ENCODE measurements around the gene ANKRD34B.

Gene ANKRD34B

DNA sequence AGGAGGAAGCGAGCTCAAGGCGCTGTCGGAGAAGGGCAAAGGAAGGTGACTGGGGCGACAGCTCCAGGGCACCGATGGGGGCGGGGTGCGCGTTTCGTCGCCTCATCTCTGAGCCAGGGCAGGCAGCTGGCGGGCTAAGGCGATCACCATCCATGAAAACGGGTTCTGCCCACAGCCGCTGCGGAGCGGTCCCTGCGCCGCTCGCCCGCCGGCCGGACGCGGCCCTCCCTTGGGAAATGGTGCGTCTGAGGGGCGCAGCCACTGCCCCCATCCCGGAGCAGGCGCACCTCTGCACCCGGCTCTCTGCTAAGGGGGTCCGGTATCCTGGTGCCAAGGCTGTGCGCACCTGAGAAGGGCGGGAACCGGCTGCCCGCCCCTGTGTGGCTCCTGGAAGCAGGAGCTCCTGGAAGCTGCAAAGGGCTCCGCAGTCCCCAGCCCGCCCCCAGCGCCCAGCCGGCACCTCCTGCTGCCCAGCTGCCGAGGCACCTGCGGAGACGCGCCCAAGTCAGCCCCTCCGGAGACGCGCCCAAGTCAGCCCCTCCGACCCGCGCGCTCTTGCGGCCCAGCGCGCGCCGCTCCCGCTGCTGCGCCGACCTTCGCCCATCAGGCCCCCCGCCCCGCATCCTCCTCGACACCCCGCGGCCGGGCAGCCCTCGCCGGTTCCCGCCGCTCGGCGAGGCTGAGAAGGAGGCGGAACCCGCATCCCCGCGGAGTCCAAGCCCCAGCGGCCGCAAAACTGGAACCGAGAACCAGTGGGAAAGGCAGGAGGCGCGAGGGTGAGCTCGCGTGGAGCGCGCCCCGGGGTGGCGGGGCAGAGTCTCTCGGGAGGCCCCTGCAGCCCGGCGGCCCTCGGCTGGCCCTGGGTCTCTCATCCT, 757 bp downstream of the ANKRD34B start:
- FAIRE-seq (no peak), DNase-seq (ENCODE audit: low spot score) (no peak)

DNA sequence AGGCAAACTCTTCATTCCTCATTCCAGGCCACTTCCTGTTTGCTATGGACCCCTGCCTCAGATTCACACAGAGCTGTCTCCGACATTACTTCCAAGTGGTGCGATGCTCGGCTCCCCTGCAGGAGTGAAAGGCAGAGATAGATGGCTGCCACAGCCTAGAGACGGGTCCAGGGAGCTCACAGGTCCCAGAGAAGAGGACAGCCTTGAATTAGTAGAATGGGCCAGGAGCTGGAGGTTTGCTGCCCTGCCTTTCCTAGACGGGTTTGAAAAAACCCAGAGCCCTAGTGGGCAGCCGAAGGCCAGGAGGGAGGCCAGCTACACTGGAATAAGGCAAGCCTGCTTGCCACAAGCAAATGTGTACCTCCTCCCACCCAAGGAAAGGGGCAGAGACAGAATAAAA, 1.8 kb downstream of the ANKRD34B start:
- DNase-seq (ENCODE audit: low spot score) (no peak), FAIRE-seq (no peak)

DNA sequence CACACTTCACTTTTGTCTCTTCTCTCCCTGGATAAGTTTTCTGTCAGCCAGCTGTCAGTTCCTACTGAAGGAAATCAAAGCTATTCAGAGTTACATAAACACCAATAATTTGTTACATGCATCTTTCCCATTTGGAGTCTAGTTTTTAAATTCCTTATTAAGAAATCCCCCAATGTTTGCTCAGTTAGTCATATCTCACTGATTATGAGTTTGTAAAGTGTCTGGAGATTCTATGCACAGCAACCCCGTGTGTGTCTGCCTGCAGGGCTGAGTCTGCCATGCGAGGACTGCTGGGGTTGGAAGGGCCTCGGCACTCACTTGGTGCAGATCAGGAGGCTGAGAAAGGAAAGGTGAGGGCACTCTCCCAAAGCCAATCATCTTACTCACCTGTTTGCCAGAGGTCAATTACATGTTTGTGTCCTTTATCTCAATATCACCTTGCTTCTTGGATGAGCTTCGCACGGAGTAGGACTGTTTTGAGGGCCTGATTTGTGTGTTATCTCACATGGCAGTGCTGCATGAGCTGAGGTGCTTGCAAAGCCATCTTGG, 3.3 kb downstream of the ANKRD34B start:
- DNase-seq (ENCODE audit: low spot score) (no peak), FAIRE-seq (no peak)

DNA sequence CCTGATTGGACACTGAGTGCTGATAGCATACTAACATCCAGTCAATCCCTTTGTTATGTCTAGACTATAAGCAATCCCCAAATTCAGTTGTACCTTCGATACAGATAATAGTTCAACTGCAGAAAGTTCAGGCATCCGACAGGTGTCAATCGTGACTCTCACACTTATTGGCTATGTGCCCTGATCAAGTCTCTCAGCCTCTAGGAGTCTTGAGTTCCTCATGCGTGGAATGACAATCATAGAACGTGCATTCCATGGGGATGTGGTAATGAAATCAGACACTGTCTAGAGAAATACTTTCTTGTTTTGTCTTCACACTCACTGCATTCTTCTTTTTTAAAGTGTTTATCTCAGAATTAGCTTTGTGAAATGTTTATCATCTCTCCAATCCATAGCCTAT, 4.8 kb downstream of the ANKRD34B start:
- FAIRE-seq (peak; percentile 71), DNase-seq (ENCODE audit: low spot score) (peak; percentile 48)

DNA sequence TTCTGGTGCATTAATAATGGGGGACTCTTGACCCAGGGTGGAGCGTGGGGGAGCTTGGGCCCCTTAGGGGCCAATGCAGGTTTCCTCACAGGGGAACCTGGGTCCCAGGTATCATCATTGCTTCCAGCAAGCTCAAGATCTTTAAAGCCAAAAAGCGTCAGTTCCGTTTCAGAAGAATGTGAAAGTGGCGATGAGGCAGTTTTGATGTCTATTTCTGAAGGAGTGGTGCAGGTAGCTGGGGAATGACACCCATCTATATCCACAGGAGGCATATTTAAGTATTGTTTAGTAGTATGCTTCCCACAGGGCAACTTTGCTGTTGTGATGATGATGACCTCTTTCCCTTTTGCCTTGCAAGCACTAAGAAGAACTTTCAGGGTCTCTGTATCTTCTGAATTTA, 10.8 kb downstream of the ANKRD34B start:
- no peak for FAIRE-seq
- DNase-seq (ENCODE audit: low spot score) = no peak

DNA sequence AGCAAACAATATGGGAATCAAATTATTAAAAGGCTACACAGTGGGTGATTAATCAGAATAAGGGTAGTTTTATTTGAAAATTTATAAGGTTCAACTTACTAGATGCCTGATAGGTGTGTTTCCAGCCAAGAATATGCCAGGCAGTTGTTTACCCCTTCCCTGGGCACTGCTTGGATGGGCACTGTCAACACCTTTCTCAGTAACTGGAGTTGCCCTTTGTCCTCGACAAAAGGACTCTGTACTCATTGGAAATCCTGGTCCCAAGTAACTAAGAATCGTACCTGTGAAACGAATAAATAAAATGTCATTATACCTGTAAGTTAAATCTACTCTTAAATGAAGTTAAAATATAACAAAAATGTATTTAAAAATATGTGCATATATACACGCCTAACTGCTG, 15.0 kb downstream of the ANKRD34B start:
- FAIRE-seq (no peak), DNase-seq (ENCODE audit: low spot score) (no peak)

DNA sequence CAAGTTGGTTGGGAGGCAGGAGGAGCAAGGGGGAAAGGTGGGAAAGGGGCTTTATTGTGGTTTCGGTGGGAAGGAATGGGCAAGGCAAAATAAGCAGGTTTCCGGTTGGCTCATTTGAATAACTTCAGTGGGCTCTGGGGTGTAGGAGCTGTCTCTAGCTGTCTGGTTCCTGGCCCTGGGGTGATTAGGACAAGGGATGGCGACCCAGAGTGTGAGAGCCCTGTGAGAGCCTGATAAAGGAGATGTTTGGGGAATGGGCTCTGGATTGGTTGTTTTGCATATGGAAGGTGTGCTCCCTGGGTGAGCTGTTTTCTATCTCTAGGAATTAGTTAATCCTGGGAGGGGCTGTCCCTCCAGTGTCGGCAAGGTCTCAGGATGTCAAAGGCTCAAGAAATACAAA, 15.4 kb downstream of the ANKRD34B start:
- DNase-seq (ENCODE audit: low spot score) (no peak), FAIRE-seq (no peak)

DNA sequence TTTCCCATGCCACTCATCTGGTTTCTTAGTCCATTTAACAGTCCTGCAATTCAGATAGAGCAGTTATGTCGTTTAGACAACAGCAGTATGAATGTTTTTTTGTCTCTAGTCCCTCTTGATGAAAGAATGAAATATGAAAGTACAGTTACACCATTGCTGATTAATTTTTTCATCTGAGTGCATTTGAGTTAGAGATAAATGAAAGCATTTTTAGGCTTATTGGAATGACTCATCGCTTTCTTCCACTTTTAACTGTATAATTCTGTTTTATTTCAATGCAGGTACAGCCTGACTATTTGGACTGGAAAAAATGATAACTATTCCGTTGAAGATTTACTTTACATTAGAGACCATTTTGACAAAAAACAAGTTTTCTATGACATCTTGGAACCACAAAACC, 28.7 kb downstream of the ANKRD34B start:
- DNase-seq (ENCODE audit: low spot score) (no peak), FAIRE-seq (no peak)

DNA sequence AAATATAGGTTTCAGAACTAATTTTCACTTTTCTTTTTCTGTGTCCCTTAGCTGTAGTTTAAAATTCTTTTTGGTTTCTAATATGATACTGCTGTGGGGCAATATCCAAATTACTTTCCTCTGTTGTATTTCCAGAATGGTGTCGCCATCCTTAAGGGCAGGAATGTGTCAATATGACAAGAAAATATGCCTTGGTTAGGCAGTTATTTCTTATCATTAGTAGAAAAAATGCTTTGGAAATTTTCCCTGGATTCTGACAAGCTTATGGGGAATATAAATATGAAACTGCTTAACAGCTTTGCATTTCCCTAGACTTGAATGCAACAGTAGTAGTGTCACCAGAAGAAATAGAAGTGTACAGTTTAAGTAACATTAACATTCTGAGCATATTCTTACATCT, 29.4 kb downstream of the ANKRD34B start:
- no peak for DNase-seq (ENCODE audit: low spot score)
- FAIRE-seq = no peak

DNA sequence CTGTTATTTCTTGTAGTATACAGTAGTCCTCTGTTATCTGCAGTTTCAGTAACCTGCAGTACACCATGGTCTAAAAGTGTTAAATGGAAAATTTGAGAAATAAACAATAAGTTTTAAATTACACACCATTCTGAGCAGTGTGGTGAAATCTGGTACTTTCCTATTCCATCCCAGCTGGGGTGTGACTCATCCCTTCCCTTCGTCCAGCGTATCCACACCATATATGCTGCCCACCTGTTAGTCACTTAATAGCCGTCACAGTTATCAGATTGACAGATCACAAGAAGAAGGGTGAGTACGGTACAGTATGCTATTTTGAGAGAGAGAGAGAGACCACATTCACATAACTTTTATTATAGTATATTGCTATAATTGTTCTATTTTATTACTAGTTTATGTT, 53.3 kb downstream of the ANKRD34B start:
- DNase-seq (ENCODE audit: low spot score) = peak; percentile 54

DNA sequence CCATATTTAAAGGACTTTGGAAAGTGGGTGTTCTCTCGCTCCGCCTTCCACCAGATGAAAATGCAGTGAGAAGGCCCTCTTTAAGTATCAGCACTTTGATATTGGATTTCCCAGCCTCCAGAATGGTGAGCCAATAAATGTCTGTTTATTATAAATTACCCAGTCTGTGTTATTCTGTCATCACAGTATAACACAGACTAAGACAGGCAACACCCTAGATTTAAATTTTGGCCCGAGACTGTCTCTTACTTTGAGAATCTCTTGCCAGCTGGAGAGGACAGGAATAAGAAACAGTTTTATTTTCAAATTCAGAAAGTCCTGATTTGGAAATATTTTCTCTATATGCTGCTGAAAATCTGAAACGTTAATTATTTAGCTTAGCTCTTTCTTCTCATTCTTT, 60.7 kb downstream of the ANKRD34B start:
- no peak for DNase-seq (ENCODE audit: low spot score)
- FAIRE-seq = no peak

More for the DNA sequence above, 53.3 kb downstream of the ANKRD34B start:
- peak; percentile 49 for FAIRE-seq

DNA sequence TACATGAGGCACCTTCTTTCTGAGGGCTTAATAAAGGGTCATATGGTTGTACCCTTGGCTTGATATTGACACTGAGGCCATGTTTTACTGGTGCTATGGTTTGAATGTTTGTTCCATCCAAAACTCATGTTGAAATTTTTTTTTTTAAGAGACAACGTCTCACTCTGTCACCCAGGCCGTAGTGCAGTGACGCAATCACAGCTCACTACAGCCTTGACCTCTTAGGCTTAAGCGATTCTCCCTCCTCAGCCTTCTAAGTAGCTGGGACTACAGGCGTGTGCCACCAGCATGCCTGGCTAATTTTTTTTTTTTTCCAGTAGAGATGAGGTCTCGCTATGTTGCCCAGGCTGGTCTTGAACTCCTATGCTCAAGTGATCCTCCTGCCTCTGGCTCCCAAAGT, 61.2 kb downstream of the ANKRD34B start:
- no peak for DNase-seq (ENCODE audit: low spot score)
- no peak for FAIRE-seq

DNA sequence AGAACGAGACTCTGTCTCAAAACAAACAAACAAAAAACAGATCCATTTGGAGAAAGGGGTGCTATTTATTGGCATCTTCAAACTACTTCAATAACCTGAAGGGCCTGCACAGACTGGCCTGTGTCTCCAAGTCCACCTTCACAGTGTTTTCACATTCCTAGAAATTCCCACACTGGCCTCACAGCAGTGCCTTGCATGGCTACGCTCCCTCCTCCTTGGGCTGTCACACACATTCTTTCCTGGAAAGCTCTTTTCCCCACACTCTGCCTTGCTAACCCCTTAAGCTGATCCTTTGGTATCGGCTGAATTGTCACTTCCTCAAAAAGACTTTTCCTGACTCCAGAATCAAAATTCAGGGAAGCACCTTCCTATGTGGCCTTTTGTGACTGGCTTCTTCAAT, 62.4 kb downstream of the ANKRD34B start:
- DNase-seq (ENCODE audit: low spot score) (no peak), FAIRE-seq (no peak)

Data from RCC 7860 (cell line).